ENCODE data around the gene TUFT1. TPM values are rescaled to one million over a fixed set of nuclear protein-coding genes. Genes with fewer than 3 reads are reported as not detected.

Gene TUFT1
- total and polyA plus RNA-seq, 9 of the 15 experiments (the other 6 are each of a cell fraction or from before 2014, with no cell fraction given): 0.54 to 2.0 (median 1.7) TPM

DNA sequence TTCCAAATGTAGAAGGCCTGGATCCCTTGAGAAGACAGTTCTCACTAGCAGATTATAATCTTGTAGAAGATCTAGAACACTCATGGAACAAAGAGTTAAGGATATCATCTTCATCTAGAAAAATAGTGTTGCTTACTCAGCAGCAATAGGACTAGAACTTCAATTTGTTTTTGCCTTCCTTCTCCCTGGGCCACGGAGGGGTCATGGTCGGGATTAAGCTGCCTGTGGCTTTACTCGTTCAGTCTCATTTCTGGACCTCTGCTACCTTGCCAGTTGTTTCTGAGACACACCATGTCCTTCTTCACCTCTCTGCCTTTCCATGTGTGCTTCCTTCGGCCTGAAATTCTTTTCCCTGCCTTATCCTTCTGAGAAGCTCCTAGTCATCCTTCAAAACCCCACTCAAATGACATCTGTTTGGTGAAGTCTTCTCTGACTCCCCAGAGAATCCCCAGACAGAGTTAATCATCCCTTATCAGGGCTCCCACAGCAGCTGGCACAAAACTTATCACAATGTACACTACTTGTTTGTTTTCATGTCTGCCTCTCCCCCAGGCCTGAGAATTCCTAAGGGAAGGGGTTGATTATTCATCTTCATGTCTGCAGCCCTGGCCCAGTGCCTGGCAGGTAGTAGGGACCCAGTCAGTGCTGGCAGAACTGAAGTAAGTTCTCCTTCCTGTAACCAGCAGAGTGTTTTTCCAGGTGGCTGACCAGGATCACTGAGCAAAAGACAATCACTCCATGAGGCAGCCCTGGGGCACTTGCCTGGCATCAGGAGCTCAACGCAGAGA lies 56.3 kb downstream of the TUFT1 start:
- WGBS (ENCODE audit: insufficient coverage, low coverage, missing lambda C conversion rate): 2% methylated on average over 5 of the region's 5 CpGs
- ChIA-PET CTCF (ENCODE audit: low intra/inter-chr PET ratio) (no interaction called here), POLR2A (interaction anchor here (0.6 to 2.1 kb wide), 9 partner anchors 9 to 1119 kb away, joined by 3 to 9 read pairs (median 4); partner anchors contain the start of gene SNX27)
- Histone ChIP-seq H3K4me1 (replicated peaks in 1 of 2; ENCODE audit: control insufficient read depth in 2 of 2, insufficient read depth in 2 of 2, low read length in 2 of 2) (peaks cover 11 to 17% of the 10 kb centered on the region in 2 experiments), H3K4me2 (ENCODE audit: insufficient read depth, low read length) (peak overlapping the region; percentile 73), H3K4me3 (no peak overlapping the region), H3K9me3 (replicated peaks; ENCODE audit: control insufficient read depth, insufficient read depth, low read depth, low read length) (no peaks in the 10 kb centered on the region), H3K9me1 (ENCODE audit: control insufficient read depth, insufficient read depth, low read length) (no peaks in the 10 kb centered on the region), H3K79me2 (ENCODE audit: control insufficient read depth, insufficient read depth, low read length) (no peaks in the 10 kb centered on the region), H3K27ac (ENCODE audit: extremely low read depth, low read depth, low read length) (peak overlapping the region; percentile 55; the same call in 1 of the 3 replicates), H3K36me3 (ENCODE audit: control insufficient read depth, insufficient read depth, low read length) (no peaks in the 10 kb centered on the region), H4K20me1 (replicated peaks; ENCODE audit: control insufficient read depth, insufficient read depth, low read length) (no peaks in the 10 kb centered on the region; the same call in 1 of the 2 replicates), H2AFZ (ENCODE audit: low read depth, low read length) (no peak overlapping the region; the same call in 1 of the 2 replicates), H3K9ac (ENCODE audit: insufficient read depth in 1 of 2, low read depth in 2 of 2, low read length in 2 of 2) (no peak overlapping the region; a peak in 1 of 4 replicates), H3K27me3 (ENCODE audit: control insufficient read depth in 2 of 2, insufficient read depth in 2 of 2, low read length in 2 of 2) (no peaks in the 10 kb centered on the region)
- intact Hi-C loops (cut with micrococcal nuclease): loop anchor here (10.0 kb wide), 1 partner anchor 142 kb away; the partner anchor contains the start of gene POGZ
- BruUV-seq (replicated peaks): no TSS peak
- ATAC-seq: peak; percentile 83
- DNase-seq (ENCODE audit: extremely low read depth in 1 of 4, low spot score in 3 of 4): peak; percentile 83 to 89 (median 85)
- FAIRE-seq: peak; percentile 98
- in situ Hi-C loops (cut with MboI): no loop called here
- no peak for TF ChIP-seq ZC3H4 (CRISPR knock-in tag; IDR thresholded peaks at IDR 0.05; ENCODE audit: borderline replicate concordance)
- TF ChIP-seq SMAD4 (CRISPR knock-in tag; conservative IDR thresholded peaks at IDR 0.05): peak; percentile 99
- no peak for TF ChIP-seq ATF1 (CRISPR knock-in tag; IDR thresholded peaks at IDR 0.05)
- peak; percentile 51; the same call in 1 of the 2 replicates for TF ChIP-seq ATF1 (tag; IDR thresholded peaks at IDR 0.05)
- TF ChIP-seq SRF (CRISPR knock-in tag; IDR thresholded peaks at IDR 0.05): no peak
- TF ChIP-seq ZSCAN29 (IDR thresholded peaks at IDR 0.05): no peak
- TF ChIP-seq CEBPZ (IDR thresholded peaks at IDR 0.05; ENCODE audit: borderline replicate concordance, low read depth, low read length): no peak
- TF ChIP-seq ARID4B (CRISPR knock-in tag; IDR thresholded peaks at IDR 0.05): no peak
- no peak for TF ChIP-seq ZNF12 (CRISPR knock-in tag; IDR thresholded peaks at IDR 0.05)
- TF ChIP-seq HCFC1 (IDR thresholded peaks at IDR 0.05; ENCODE audit: low read depth, low read length): no peak
- no peak for TF ChIP-seq TCF7 (IDR thresholded peaks at IDR 0.05; ENCODE audit: borderline replicate concordance)
- no peak for TF ChIP-seq ETV5 (CRISPR knock-in tag; IDR thresholded peaks at IDR 0.05; ENCODE audit: low read depth)
- TF ChIP-seq LEF1 (IDR thresholded peaks at IDR 0.05): peak; percentile 88

Data from K562 (cell line).